D721Med (cell line): ENCODE data around the gene SLC6A6.

ENCODE experiments used
- DNase-seq: peaks from one replicate; pipeline ENCODE4 v3.0.0; 2011; ENCODE audit warnings: low spot score; ENCODE audit not compliant: insufficient read length
- FAIRE-seq: peaks from 2 replicates; lab custom pipeline; 2011; peaks lifted over from hg19 to GRCh38; lab: Jason Lieb, UNC
- CTCF ChIP-seq: IDR thresholded peaks from 2 replicates; pipeline ENCODE4 v1.5.1; 2012; ENCODE audit warnings: mild to moderate bottlenecking, control low read depth; ENCODE audit not compliant: insufficient read depth; ENCODE audit errors: missing control alignments

SLC6A6 gene

GRCh38 chr3:14487821-14488220, 85.4 kb downstream of the SLC6A6 start:
- no peak for TF ChIP-seq CTCF
- FAIRE-seq (no peak), DNase-seq (no peak)

GRCh38 chr3:14488286-14489041, 86.1 kb downstream of the SLC6A6 start:
- DNase-seq (no peak), FAIRE-seq (no peak)
- no peak for TF ChIP-seq CTCF

- TF ChIP-seq CTCF = no peak
- DNase-seq = no peak
Measured at GRCh38 chr3:14489641-14490040, 87.2 kb downstream of the SLC6A6 start.

GRCh38 chr3:14490255-14490654, 87.8 kb downstream of the SLC6A6 start:
- FAIRE-seq (no peak), DNase-seq (no peak)
- TF ChIP-seq CTCF = no peak

More at GRCh38 chr3:14489641-14490040, 87.2 kb downstream of the SLC6A6 start:
- FAIRE-seq = no peak

- TF ChIP-seq CTCF = no peak
- FAIRE-seq = no peak
- DNase-seq = no peak
Measured at GRCh38 chr3:14490831-14491230, 88.4 kb downstream of the SLC6A6 start.

- no peak for FAIRE-seq
- no peak for TF ChIP-seq CTCF
Measured at GRCh38 chr3:14491396-14492190, 89.2 kb downstream of the SLC6A6 start.

More at GRCh38 chr3:14491396-14492190, 89.2 kb downstream of the SLC6A6 start:
- DNase-seq = no peak
